Naive thymus-derived CD4-positive, alpha-beta T cell (primary cell): ENCODE data around the gene MCM9. TPM values are rescaled to one million over a fixed set of nuclear protein-coding genes. Genes with fewer than 3 reads are reported as not detected.
"Not testable (repeated sequence)": the region's sequence is repeated elsewhere in the genome, so short reads cannot be mapped to it uniquely, and the experiment has no call there.

Experiments used
- ATAC-seq: fragments of 150-1000 bp; cut with Tn5 transposase; 2 replicates; pipeline ENCODE4 v1.10.0; 2021; ENCODE audit warnings: mild to moderate bottlenecking, moderate library complexity
- CTCF ChIA-PET: fragments of 350-600 bp; sonication (Branson Sonifier 250); formaldehyde crosslinking; loops from one replicate; lab custom pipeline; 2021; ENCODE audit warnings: antibody characterized with exemption; lab: Charles Lee
- POLR2A ChIA-PET: fragments of 350-600 bp; sonication (Branson Sonifier 250); formaldehyde crosslinking; loops from one replicate; lab custom pipeline; 2021; ENCODE audit warnings: antibody characterized with exemption, inconsistent platforms; lab: Charles Lee
- DNase-seq, 9 donors: peaks; one replicate each; pipeline versions ENCODE4 v3.0.0 to v3.0.0-alpha.2; 2020 to 2022; ENCODE audit warnings: mixed read lengths in 1 of 9
- H3K27ac ChIP-seq: one replicate; pipeline ENCODE4 v1.7.0; 2013; ENCODE audit warnings: mild to moderate bottlenecking, low read depth, low read length, moderate library complexity
- H3K27me3 ChIP-seq, 2 donors: one replicate each; pipeline ENCODE4 v1.7.0; 2013; ENCODE audit warnings: low read length in 2 of 2, mild to moderate bottlenecking in 2 of 2, moderate library complexity in 2 of 2; ENCODE audit not compliant: control insufficient read depth in 2 of 2, insufficient read depth in 2 of 2
- H3K36me3 ChIP-seq, 3 experiments: 1 replicate in 2 of 3; 2 replicates in 1 of 3; pipeline ENCODE4 v1.7.0; 2013; ENCODE audit warnings: low read length in 3 of 3, mild to moderate bottlenecking in 3 of 3, moderate library complexity in 1 of 3; ENCODE audit not compliant: insufficient read depth in 3 of 3, control insufficient read depth in 2 of 3
- H3K4me1 ChIP-seq, 2 donors: one replicate each; pipeline ENCODE4 v1.7.0; 2013; ENCODE audit warnings: low read length in 2 of 2, mild to moderate bottlenecking in 2 of 2, moderate library complexity in 1 of 2; ENCODE audit not compliant: control insufficient read depth in 2 of 2, insufficient read depth in 2 of 2
- H3K4me3 ChIP-seq: 2 replicates; pipeline ENCODE4 v1.7.0; 2013; ENCODE audit warnings: mild to moderate bottlenecking, low read length
- H3K9me3 ChIP-seq, 3 experiments: 1 replicate in 2 of 3; 2 replicates in 1 of 3; pipeline ENCODE4 v1.7.0; 2013; ENCODE audit warnings: low read length in 3 of 3; ENCODE audit not compliant: control insufficient read depth in 2 of 3
- H3K27ac Mint-ChIP-seq, 9 donors: one replicate each; pipeline ENCODE4 v1.8.0; 2020 to 2022; ENCODE audit warnings: mixed read lengths in 9 of 9, mild to moderate bottlenecking in 8 of 9, moderate library complexity in 5 of 9, inconsistent platforms in 2 of 9
- H3K27me3 Mint-ChIP-seq, 5 donors: one replicate each; pipeline ENCODE4 v1.8.0; 2021 to 2022; ENCODE audit warnings: mixed read lengths in 5 of 5, mild to moderate bottlenecking in 1 of 5
- H3K36me3 Mint-ChIP-seq, 5 donors: one replicate each; pipeline ENCODE4 v1.8.0; 2020 to 2022; ENCODE audit warnings: mixed read lengths in 5 of 5, mild to moderate bottlenecking in 3 of 5, inconsistent platforms in 1 of 5
- H3K4me1 Mint-ChIP-seq, 7 donors: one replicate each; pipeline ENCODE4 v1.8.0; 2020 to 2022; ENCODE audit warnings: mixed read lengths in 7 of 7, mild to moderate bottlenecking in 3 of 7, inconsistent platforms in 1 of 7
- H3K4me3 Mint-ChIP-seq, 10 donors: one replicate each; pipeline ENCODE4 v1.8.0; 2020 to 2022; ENCODE audit warnings: mild to moderate bottlenecking in 10 of 10, mixed read lengths in 10 of 10, moderate library complexity in 6 of 10, inconsistent platforms in 2 of 10
- H3K9me3 Mint-ChIP-seq, 11 donors: one replicate each; pipeline ENCODE4 v1.8.0; 2020 to 2022; ENCODE audit warnings: mixed read lengths in 11 of 11, mild to moderate bottlenecking in 4 of 11, inconsistent platforms in 1 of 11, moderate library complexity in 1 of 11
- intact Hi-C, 2 donors: fragments of 100-400 bp; cut with micrococcal nuclease; formaldehyde crosslinking; loops; one replicate each; pipeline ENCODE4 v1.15.1; 2023
- polyA plus RNA-seq, 2 donors: library from polyadenylated mRNA; unstranded; fragments of 300-500 nt; fragmentation: Illumina TruSeq; gene quantifications; one replicate each; pipeline ENCODE4 v1.2.3, GENCODE V29; 2021
- total RNA-seq, 6 experiments: library from RNA in 5 of 6; stranded (reverse) in 5 of 6; gene quantifications; 1 replicate in 5 of 6; 2 replicates in 1 of 6; pipeline ENCODE4 v1.2.3 and lab custom pipeline; 2021 to 2026

Gene MCM9
- total and polyA plus RNA-seq, 7 experiments from 2014 or later, result 12.1 to 33.7 (median 30.6) TPM

DNA sequence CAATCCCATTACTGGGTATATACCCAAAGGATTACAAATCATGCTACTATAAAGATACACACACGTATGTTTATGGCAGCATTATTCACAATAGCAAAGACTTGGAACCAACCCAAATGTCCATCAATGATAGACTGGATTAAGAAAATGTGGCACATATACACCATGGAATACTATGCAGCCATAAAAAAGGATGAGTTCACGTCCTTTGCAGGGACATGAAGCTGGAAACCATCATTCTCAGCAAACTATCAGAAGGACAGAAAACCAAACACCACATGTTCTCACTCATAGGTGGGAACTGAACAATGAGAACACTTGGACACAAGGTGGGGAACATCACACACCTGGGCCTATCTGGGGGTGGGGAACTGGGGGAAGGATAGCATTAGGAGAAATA, 66.1 kb downstream of the MCM9 start:
- H3K4me1 ChIP-seq, H3K27ac Mint-ChIP-seq, ATAC-seq, H3K27me3 ChIP-seq, POLR2A ChIA-PET, CTCF ChIA-PET, H3K27me3 Mint-ChIP-seq, H3K4me3 ChIP-seq, intact Hi-C loops, DNase-seq, H3K27ac ChIP-seq, H3K9me3 ChIP-seq, H3K4me3 Mint-ChIP-seq, H3K36me3 ChIP-seq: not testable (repeated sequence)
- Mint-ChIP-seq H3K4me1 (peaks cover 26 to 70% (median 66%) of the 10 kb centered on the region in 7 donors), H3K9me3 (peaks cover 6 to 33% (median 23%) of the 10 kb centered on the region in 11 donors), H3K36me3 (peaks cover 10 to 53% (median 40%) of the 10 kb centered on the region in 5 donors)

DNA sequence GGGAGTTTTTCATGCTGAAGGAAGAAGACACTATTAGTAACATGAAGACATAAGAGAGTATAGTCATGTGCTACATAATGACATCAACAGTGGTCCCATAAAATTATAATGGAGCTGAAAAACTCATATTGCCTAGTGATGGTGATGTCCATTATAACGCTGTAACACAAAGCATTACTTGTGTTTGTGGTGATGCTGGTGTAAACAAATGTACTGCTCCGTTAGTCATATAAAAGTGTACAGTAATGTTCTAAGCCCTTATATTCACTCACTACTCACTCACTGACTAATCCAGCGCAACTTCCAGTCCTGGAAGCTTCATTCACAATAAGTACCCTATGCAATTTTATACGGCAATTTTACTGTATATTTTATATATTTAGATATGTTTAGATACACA, 67.8 kb downstream of the MCM9 start:
- ChIA-PET POLR2A (interaction anchor here (1.2 kb wide), 1 partner anchor 16 kb away, joined by 3 read pairs; no protein-coding TSS in a partner anchor), CTCF (no interaction called here)
- H3K4me1 Mint-ChIP-seq, result peaks cover 28 to 75% (median 68%) of the 10 kb centered on the region in 7 donors
- Histone ChIP-seq H3K36me3 (no peaks in the 10 kb centered on the region), H3K4me1 (peaks cover 0 to 12% of the 10 kb centered on the region in 2 donors), H3K27ac (no peak overlapping the region), H3K9me3 (no peaks in the 10 kb centered on the region), H3K4me3 (no peak overlapping the region), H3K27me3 (no peaks in the 10 kb centered on the region)
- peaks cover 10 to 50% (median 43%) of the 10 kb centered on the region in 5 donors for H3K36me3 Mint-ChIP-seq
- no peak for DNase-seq
- ATAC-seq, result no peak
- peaks cover 6 to 33% (median 23%) of the 10 kb centered on the region in 11 donors for H3K9me3 Mint-ChIP-seq
- intact Hi-C loops, result no loop called here
- no peaks in the 10 kb centered on the region for H3K27me3 Mint-ChIP-seq
- H3K27ac Mint-ChIP-seq, result no peak overlapping the region
- H3K4me3 Mint-ChIP-seq, result no peak overlapping the region

- CTCF ChIA-PET, result interaction anchor here (0.6 to 0.8 kb wide), 3 partner anchors 28 to 70 kb away, joined by 3 to 5 read pairs (median 4); no protein-coding TSS in a partner anchor
- Mint-ChIP-seq H3K27ac (peak overlapping the region in 8 of 9 donors; percentile 46 to 93 (median 81)), H3K36me3 (peaks cover 10 to 47% (median 36%) of the 10 kb centered on the region in 5 donors), H3K4me3 (peak overlapping the region in 9 of 10 donors; percentile 67 to 86 (median 75)), H3K4me1 (peaks cover 26 to 65% (median 56%) of the 10 kb centered on the region in 7 donors), H3K27me3 (no peaks in the 10 kb centered on the region), H3K9me3 (peaks cover 7 to 35% (median 19%) of the 10 kb centered on the region in 11 donors)
- DNase-seq (no peak), ATAC-seq (peak; percentile 12)
- Histone ChIP-seq H3K4me1 (peaks cover 0 to 12% of the 10 kb centered on the region in 2 donors), H3K4me3 (no peak overlapping the region), H3K27ac (no peak overlapping the region), H3K27me3 (no peaks in the 10 kb centered on the region), H3K36me3 (no peaks in the 10 kb centered on the region), H3K9me3 (no peaks in the 10 kb centered on the region)
- intact Hi-C loops, result loop anchor here in 1 of 2 donors (1.0 kb wide), 1 partner anchor 8 kb away; no protein-coding TSS in a partner anchor
- POLR2A ChIA-PET, result interaction anchor here (0.6 to 2.3 kb wide), 4 partner anchors 17 to 88 kb away, joined by 3 to 12 read pairs (median 6); partner anchors contain the start of gene ASF1A
Measured at GRCh38 chr6:118865100-118865391, 69.9 kb downstream of the MCM9 start.

- peak overlapping the region; percentile 15 for H3K4me3 ChIP-seq
- H3K4me1 Mint-ChIP-seq, result peaks cover 28 to 65% (median 56%) of the 10 kb centered on the region in 7 donors
- ChIA-PET POLR2A (interaction anchor here (0.6 to 2.3 kb wide), 5 partner anchors 17 to 88 kb away, joined by 3 to 12 read pairs (median 6); partner anchors contain the start of gene ASF1A), CTCF (interaction anchor here (0.6 to 0.8 kb wide), 2 partner anchors 29 to 70 kb away, joined by 3 to 4 read pairs; no protein-coding TSS in a partner anchor)
- peaks cover 0 to 12% of the 10 kb centered on the region in 2 donors for H3K4me1 ChIP-seq
- H3K27me3 Mint-ChIP-seq, result no peaks in the 10 kb centered on the region
- H3K36me3 Mint-ChIP-seq, result peaks cover 10 to 46% (median 34%) of the 10 kb centered on the region in 5 donors
- H3K9me3 ChIP-seq, result no peaks in the 10 kb centered on the region
- H3K27ac ChIP-seq, result no peak overlapping the region
- peak in 2 of 9 donors; percentile 8 to 15 for DNase-seq
- peak; percentile 47 for ATAC-seq
- no peaks in the 10 kb centered on the region for H3K27me3 ChIP-seq
- peak overlapping the region; percentile 11 to 93 (median 78) for H3K27ac Mint-ChIP-seq
- peak overlapping the region; percentile 67 to 86 (median 76) for H3K4me3 Mint-ChIP-seq
- peaks cover 7 to 34% (median 17%) of the 10 kb centered on the region in 11 donors for H3K9me3 Mint-ChIP-seq
- intact Hi-C loops, result loop anchor here in 1 of 2 donors (1.0 kb wide), 1 partner anchor 9 kb away; no protein-coding TSS in a partner anchor
- H3K36me3 ChIP-seq, result no peaks in the 10 kb centered on the region
Measured at GRCh38 chr6:118864341-118865099, 70.4 kb downstream of the MCM9 start.

- Histone ChIP-seq H3K27me3 (no peaks in the 10 kb centered on the region), H3K36me3 (no peaks in the 10 kb centered on the region), H3K9me3 (no peaks in the 10 kb centered on the region), H3K27ac (no peak overlapping the region), H3K4me3 (no peak overlapping the region), H3K4me1 (peaks cover 3 to 12% of the 10 kb centered on the region in 2 donors)
- intact Hi-C loops, result no loop called here
- Mint-ChIP-seq H3K4me3 (peak overlapping the region in 1 of 10 donors; percentile 6), H3K4me1 (peaks cover 27 to 77% (median 68%) of the 10 kb centered on the region in 7 donors), H3K27me3 (no peaks in the 10 kb centered on the region), H3K27ac (peak overlapping the region in 2 of 9 donors; percentile 8 to 90), H3K9me3 (peaks cover 5 to 28% (median 13%) of the 10 kb centered on the region in 11 donors), H3K36me3 (peaks cover 10 to 33% (median 30%) of the 10 kb centered on the region in 5 donors)
- ATAC-seq (no peak), DNase-seq (no peak)
- POLR2A ChIA-PET, result interaction anchor here (1.0 to 1.2 kb wide), 2 partner anchors 22 to 31 kb away, joined by 3 to 4 read pairs; no protein-coding TSS in a partner anchor
- CTCF ChIA-PET, result no interaction called here
Measured at GRCh38 chr6:118862443-118862842, 72.5 kb downstream of the MCM9 start.

GRCh38 chr6:118860880-118861279, 74.1 kb downstream of the MCM9 start:
- intact Hi-C loops, result no loop called here
- H3K4me3 Mint-ChIP-seq, result no peak overlapping the region
- H3K27me3 Mint-ChIP-seq, result no peaks in the 10 kb centered on the region
- ChIA-PET POLR2A (no interaction called here), CTCF (no interaction called here)
- peaks cover 3 to 27% (median 19%) of the 10 kb centered on the region in 5 donors for H3K36me3 Mint-ChIP-seq
- Histone ChIP-seq H3K9me3 (no peaks in the 10 kb centered on the region), H3K27me3 (no peaks in the 10 kb centered on the region), H3K27ac (no peak overlapping the region), H3K4me1 (peaks cover 3 to 12% of the 10 kb centered on the region in 2 donors), H3K36me3 (no peaks in the 10 kb centered on the region), H3K4me3 (no peak overlapping the region)
- H3K4me1 Mint-ChIP-seq, result peaks cover 23 to 71% (median 66%) of the 10 kb centered on the region in 7 donors
- DNase-seq, result no peak
- ATAC-seq, result no peak
- no peak overlapping the region for H3K27ac Mint-ChIP-seq
- peaks cover 0 to 13% (median 3%) of the 10 kb centered on the region in 11 donors for H3K9me3 Mint-ChIP-seq
